ENCODE results near the gene TBX10. TPM values are rescaled to one million over a fixed set of nuclear protein-coding genes. Genes with fewer than 3 reads are reported as not detected.

TBX10 gene
- total and polyA plus RNA-seq, 7 donors = 15.8 to 109 (median 60.6) TPM; not detected in 4

- no peak for TF ChIP-seq EP300 (IDR thresholded peaks at IDR 0.05)
- TF ChIP-seq, protein P1, sequence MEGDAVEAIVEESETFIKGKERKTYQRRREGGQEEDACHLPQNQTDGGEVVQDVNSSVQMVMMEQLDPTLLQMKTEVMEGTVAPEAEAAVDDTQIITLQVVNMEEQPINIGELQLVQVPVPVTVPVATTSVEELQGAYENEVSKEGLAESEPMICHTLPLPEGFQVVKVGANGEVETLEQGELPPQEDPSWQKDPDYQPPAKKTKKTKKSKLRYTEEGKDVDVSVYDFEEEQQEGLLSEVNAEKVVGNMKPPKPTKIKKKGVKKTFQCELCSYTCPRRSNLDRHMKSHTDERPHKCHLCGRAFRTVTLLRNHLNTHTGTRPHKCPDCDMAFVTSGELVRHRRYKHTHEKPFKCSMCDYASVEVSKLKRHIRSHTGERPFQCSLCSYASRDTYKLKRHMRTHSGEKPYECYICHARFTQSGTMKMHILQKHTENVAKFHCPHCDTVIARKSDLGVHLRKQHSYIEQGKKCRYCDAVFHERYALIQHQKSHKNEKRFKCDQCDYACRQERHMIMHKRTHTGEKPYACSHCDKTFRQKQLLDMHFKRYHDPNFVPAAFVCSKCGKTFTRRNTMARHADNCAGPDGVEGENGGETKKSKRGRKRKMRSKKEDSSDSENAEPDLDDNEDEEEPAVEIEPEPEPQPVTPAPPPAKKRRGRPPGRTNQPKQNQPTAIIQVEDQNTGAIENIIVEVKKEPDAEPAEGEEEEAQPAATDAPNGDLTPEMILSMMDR (IDR thresholded peaks at IDR 0.05) = no peak
- TF ChIP-seq POLR2A (IDR thresholded peaks at IDR 0.05) = no peak
- TF ChIP-seq POLR2AphosphoS5 (IDR thresholded peaks at IDR 0.05) = no peak
- no peak overlapping the region for H3K27ac ChIP-seq
- no peaks in the 10 kb centered on the region for H3K36me3 ChIP-seq
- no peaks in the 10 kb centered on the region for H3K9me3 ChIP-seq
- intact Hi-C loops (cut with DNase I) = no loop called here
- no peak overlapping the region for H3K4me3 ChIP-seq
- peaks cover 0 to 5% (median 0%) of the 10 kb centered on the region in 3 donors for H3K27me3 ChIP-seq
- WGBS, 2 donors = 87 to 92% methylated on average over 30 of the region's 30 CpGs
- peaks cover 0 to 28% (median 19%) of the 10 kb centered on the region in 4 donors for H3K4me1 ChIP-seq
- DNase-seq = peak; percentile 54
Measured at GRCh38 chr11:67632982-67633755, 6.4 kb downstream of the TBX10 start.

- peak; percentile 61 for DNase-seq
- H3K27ac ChIP-seq = no peak overlapping the region
- no peaks in the 10 kb centered on the region for H3K9me3 ChIP-seq
- intact Hi-C loops (cut with DNase I) = no loop called here
- H3K4me3 ChIP-seq = no peak overlapping the region
- H3K27me3 ChIP-seq = peaks cover 0 to 5% (median 0%) of the 10 kb centered on the region in 3 donors
- H3K36me3 ChIP-seq = no peaks in the 10 kb centered on the region
- H3K4me1 ChIP-seq = peaks cover 0 to 29% (median 19%) of the 10 kb centered on the region in 4 donors
- TF ChIP-seq POLR2A (IDR thresholded peaks at IDR 0.05) = no peak
- TF ChIP-seq, protein P1 (IDR thresholded peaks at IDR 0.05) = no peak
- TF ChIP-seq EP300 (IDR thresholded peaks at IDR 0.05) = no peak
- no peak for TF ChIP-seq POLR2AphosphoS5 (IDR thresholded peaks at IDR 0.05)
- 29 to 67% methylated on average over 12 of the region's 12 CpGs for WGBS, 2 donors
Measured at GRCh38 chr11:67632175-67632981, 7.2 kb downstream of the TBX10 start.

GRCh38 chr11:67631853-67632174 lies 7.7 kb downstream of the TBX10 start:
- peaks cover 0 to 29% (median 19%) of the 10 kb centered on the region in 4 donors for H3K4me1 ChIP-seq
- H3K4me3 ChIP-seq = no peak overlapping the region
- H3K9me3 ChIP-seq = no peaks in the 10 kb centered on the region
- no peak for TF ChIP-seq EP300 (IDR thresholded peaks at IDR 0.05)
- WGBS, 2 donors = 94% methylated on average over 2 of the region's 2 CpGs
- H3K27me3 ChIP-seq = peaks cover 0 to 5% (median 0%) of the 10 kb centered on the region in 3 donors
- H3K36me3 ChIP-seq = no peaks in the 10 kb centered on the region
- intact Hi-C loops (cut with DNase I) = loop anchor here (2.0 kb wide), 2 partner anchors 25 to 27 kb away; partner anchors contain the start of gene NDUFV1
- H3K27ac ChIP-seq = no peak overlapping the region
- DNase-seq = no peak

DNA sequence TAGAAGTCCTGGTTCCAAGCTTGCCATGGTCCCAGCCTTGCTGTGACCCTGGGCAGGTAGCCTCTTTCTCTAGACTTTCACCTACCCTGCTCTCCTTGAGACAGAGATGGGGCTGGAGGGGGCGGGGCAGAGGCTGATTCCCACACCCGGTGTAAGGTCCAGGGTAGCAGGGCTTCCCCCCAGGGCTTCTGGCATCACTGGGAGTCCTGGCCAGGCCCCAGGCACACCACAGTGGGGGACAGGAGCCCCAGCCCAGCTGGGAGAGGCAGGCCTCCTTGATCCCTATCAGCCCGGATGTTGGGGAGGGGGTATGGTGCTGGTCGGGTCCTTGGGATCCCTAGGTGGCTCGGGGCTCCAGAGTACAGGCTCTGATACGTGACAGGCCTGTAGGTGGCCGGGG lies 8.2 kb downstream of the TBX10 start:
- Histone ChIP-seq H3K27ac (peak overlapping the region in 2 of 4 donors; percentile 95 to 98), H3K27me3 (peaks cover 0 to 5% (median 0%) of the 10 kb centered on the region in 3 donors), H3K9me3 (no peaks in the 10 kb centered on the region), H3K4me3 (no peak overlapping the region), H3K4me1 (peaks cover 0 to 29% (median 19%) of the 10 kb centered on the region in 4 donors), H3K36me3 (no peaks in the 10 kb centered on the region)
- TF ChIP-seq, protein P1 (IDR thresholded peaks at IDR 0.05) = no peak
- no peak for TF ChIP-seq POLR2A (IDR thresholded peaks at IDR 0.05)
- 65 to 77% methylated on average over 7 of the region's 7 CpGs for WGBS, 2 donors
- intact Hi-C loops (cut with DNase I) = loop anchor here (2.0 kb wide), 2 partner anchors 25 to 27 kb away; partner anchors contain the start of gene NDUFV1
- no peak for DNase-seq

DNA sequence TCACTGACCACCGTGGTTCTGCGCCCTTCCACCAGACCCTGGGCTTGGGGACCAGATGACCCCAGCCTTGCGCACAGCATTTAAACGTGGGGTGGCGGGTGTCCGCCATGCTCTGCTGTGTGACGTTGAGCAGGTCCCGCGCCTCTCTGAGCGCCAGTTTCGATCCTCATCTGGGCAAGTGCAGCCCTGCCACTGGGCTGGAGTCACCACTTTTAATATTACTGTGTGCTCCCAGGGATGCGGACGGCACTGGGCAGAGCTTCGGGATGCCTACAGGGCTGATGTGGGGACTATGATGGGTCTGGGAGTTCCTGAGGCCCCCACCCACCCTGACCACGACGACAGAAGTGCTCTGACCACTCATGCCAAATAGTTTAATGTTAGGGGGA lies 8.6 kb downstream of the TBX10 start:
- no peak for DNase-seq
- H3K9me3 ChIP-seq = no peaks in the 10 kb centered on the region
- peak overlapping the region; percentile 63 to 78 (median 68) for H3K4me3 ChIP-seq
- WGBS, 2 donors = 47 to 67% methylated on average over 16 of the region's 16 CpGs
- H3K27me3 ChIP-seq = peaks cover 0 to 5% (median 0%) of the 10 kb centered on the region in 3 donors
- TF ChIP-seq POLR2A (IDR thresholded peaks at IDR 0.05) (no peak), EP300 (IDR thresholded peaks at IDR 0.05) (no peak), POLR2AphosphoS5 (IDR thresholded peaks at IDR 0.05) (no peak)
- TF ChIP-seq, protein P1 (IDR thresholded peaks at IDR 0.05) = peak in 1 of 4 experiments; percentile 3
- intact Hi-C loops (cut with DNase I) = loop anchor here (1.0 to 2.0 kb wide), 3 partner anchors 24 to 174 kb away; partner anchors contain the start of gene NDUFV1
- H3K27ac ChIP-seq = peak overlapping the region; percentile 95 to 98 (median 97)
- peaks cover 0 to 29% (median 19%) of the 10 kb centered on the region in 4 donors for H3K4me1 ChIP-seq
- H3K36me3 ChIP-seq = no peaks in the 10 kb centered on the region
